Measurements from ENCODE around the gene OLAH. TPM values are rescaled to one million over a fixed set of nuclear protein-coding genes. Genes with fewer than 3 reads are reported as not detected.

OLAH gene
- total RNA-seq, 1 donor from 2014 or later: not detected

GRCh38 chr10:15027741-15028140 is 16.0 kb upstream of the OLAH start:
- H3K27ac Mint-ChIP-seq (ENCODE audit: unreplicated experiment): no peak overlapping the region
- no peak for FAIRE-seq

GRCh38 chr10:15035385-15036301 is 8.1 kb upstream of the OLAH start:
- no peak for FAIRE-seq
- Mint-ChIP-seq H3K36me3 (ENCODE audit: low read depth, unreplicated experiment) (no peaks in the 10 kb centered on the region), H3K4me3 (ENCODE audit: unreplicated experiment) (no peak overlapping the region), H3K27me3 (ENCODE audit: low read depth, unreplicated experiment) (peaks cover 8% of the 10 kb centered on the region), H3K27ac (ENCODE audit: unreplicated experiment) (no peak overlapping the region), H3K9me3 (ENCODE audit: unreplicated experiment) (peaks cover 2% of the 10 kb centered on the region), H3K4me1 (ENCODE audit: low read depth, unreplicated experiment) (peaks cover 5% of the 10 kb centered on the region)
- H3K4me1 ChIP-seq (ENCODE audit: insufficient read depth, low read length): no peaks in the 10 kb centered on the region
- no peak overlapping the region for H3K9ac ChIP-seq (ENCODE audit: low read length)
- peaks cover 9% of the 10 kb centered on the region for H3K27me3 ChIP-seq (ENCODE audit: insufficient read depth, low read length)
- H3K4me3 ChIP-seq (ENCODE audit: insufficient read depth, low read depth, low read length): no peak overlapping the region
- no peaks in the 10 kb centered on the region for H3K9me3 ChIP-seq (ENCODE audit: insufficient read depth, low read depth, low read length)
- no peaks in the 10 kb centered on the region for H3K79me2 ChIP-seq (ENCODE audit: insufficient read depth, low read length)
- TF ChIP-seq EZH2 (IDR thresholded peaks at IDR 0.05; ENCODE audit: insufficient read depth, low read length) (no peak), CTCF (IDR thresholded peaks at IDR 0.05; ENCODE audit: insufficient read depth, low read depth, low read length) (no peak)
- no peaks in the 10 kb centered on the region for H3K36me3 ChIP-seq (ENCODE audit: insufficient read depth, low read length)
- H3K4me2 ChIP-seq (ENCODE audit: low read length): no peak overlapping the region
- H2AFZ ChIP-seq (ENCODE audit: low read depth, low read length): peak overlapping the region; percentile 32
- H4K20me1 ChIP-seq (ENCODE audit: insufficient read depth, low read length): no peaks in the 10 kb centered on the region
- H3K27ac ChIP-seq (ENCODE audit: low read depth, low read length): no peak overlapping the region
- peak; percentile 57 for DNase-seq (ENCODE audit: low read depth)

More at GRCh38 chr10:15027741-15028140, 16.0 kb upstream of the OLAH start:
- Histone ChIP-seq H3K4me1 (ENCODE audit: insufficient read depth, low read length) (no peaks in the 10 kb centered on the region), H3K27ac (ENCODE audit: low read depth, low read length) (no peak overlapping the region), H4K20me1 (ENCODE audit: insufficient read depth, low read length) (no peaks in the 10 kb centered on the region), H3K4me3 (ENCODE audit: insufficient read depth, low read depth, low read length) (no peak overlapping the region), H3K4me2 (ENCODE audit: low read length) (no peak overlapping the region), H3K79me2 (ENCODE audit: insufficient read depth, low read length) (no peaks in the 10 kb centered on the region), H3K9ac (ENCODE audit: low read length) (no peak overlapping the region), H3K27me3 (ENCODE audit: insufficient read depth, low read length) (peaks cover 2% of the 10 kb centered on the region), H2AFZ (ENCODE audit: low read depth, low read length) (no peak overlapping the region), H3K36me3 (ENCODE audit: insufficient read depth, low read length) (no peaks in the 10 kb centered on the region), H3K9me3 (ENCODE audit: insufficient read depth, low read depth, low read length) (no peaks in the 10 kb centered on the region)
- no peak for DNase-seq (ENCODE audit: low read depth)
- no peaks in the 10 kb centered on the region for H3K36me3 Mint-ChIP-seq (ENCODE audit: low read depth, unreplicated experiment)
- TF ChIP-seq EZH2 (IDR thresholded peaks at IDR 0.05; ENCODE audit: insufficient read depth, low read length) (no peak), CTCF (IDR thresholded peaks at IDR 0.05; ENCODE audit: insufficient read depth, low read depth, low read length) (no peak)
- no peak overlapping the region for H3K4me3 Mint-ChIP-seq (ENCODE audit: unreplicated experiment)
- peaks cover 4% of the 10 kb centered on the region for H3K27me3 Mint-ChIP-seq (ENCODE audit: low read depth, unreplicated experiment)
- peaks cover 2% of the 10 kb centered on the region for H3K9me3 Mint-ChIP-seq (ENCODE audit: unreplicated experiment)
- peaks cover 8% of the 10 kb centered on the region for H3K4me1 Mint-ChIP-seq (ENCODE audit: low read depth, unreplicated experiment)

DNA sequence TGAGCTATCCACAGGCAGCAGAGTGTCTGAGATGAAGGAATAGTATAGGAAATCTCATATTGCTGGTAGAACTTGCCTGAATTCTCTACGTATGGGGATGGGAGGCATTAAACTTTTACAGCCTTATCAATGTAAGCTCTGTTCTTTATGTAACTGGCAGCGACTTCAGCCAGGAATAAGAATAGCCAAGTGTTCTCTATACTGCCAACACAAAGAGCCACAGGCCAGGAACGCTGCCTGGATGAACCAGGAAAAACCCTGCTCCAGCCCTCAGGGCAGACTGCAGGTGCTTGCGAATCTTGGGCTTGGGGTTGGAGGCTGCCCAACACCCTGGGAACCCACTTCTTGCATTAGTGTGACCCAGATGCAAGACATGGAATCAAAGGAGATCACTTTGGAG is 6.1 kb upstream of the OLAH start:
- no peaks in the 10 kb centered on the region for H3K36me3 Mint-ChIP-seq (ENCODE audit: low read depth, unreplicated experiment)
- FAIRE-seq: no peak
- DNase-seq (ENCODE audit: low read depth): no peak

More for the DNA sequence above, 6.1 kb upstream of the OLAH start:
- Histone ChIP-seq H3K4me1 (ENCODE audit: insufficient read depth, low read length) (no peaks in the 10 kb centered on the region), H4K20me1 (ENCODE audit: insufficient read depth, low read length) (no peaks in the 10 kb centered on the region), H3K27me3 (ENCODE audit: insufficient read depth, low read length) (peaks cover 9% of the 10 kb centered on the region), H3K79me2 (ENCODE audit: insufficient read depth, low read length) (no peaks in the 10 kb centered on the region), H3K36me3 (ENCODE audit: insufficient read depth, low read length) (no peaks in the 10 kb centered on the region), H3K9me3 (ENCODE audit: insufficient read depth, low read depth, low read length) (no peaks in the 10 kb centered on the region), H3K9ac (ENCODE audit: low read length) (no peak overlapping the region), H3K4me2 (ENCODE audit: low read length) (no peak overlapping the region), H3K27ac (ENCODE audit: low read depth, low read length) (no peak overlapping the region), H3K4me3 (ENCODE audit: insufficient read depth, low read depth, low read length) (no peak overlapping the region), H2AFZ (ENCODE audit: low read depth, low read length) (no peak overlapping the region)
- Mint-ChIP-seq H3K4me1 (ENCODE audit: low read depth, unreplicated experiment) (peaks cover 5% of the 10 kb centered on the region), H3K27ac (ENCODE audit: unreplicated experiment) (no peak overlapping the region), H3K27me3 (ENCODE audit: low read depth, unreplicated experiment) (peaks cover 8% of the 10 kb centered on the region), H3K4me3 (ENCODE audit: unreplicated experiment) (no peak overlapping the region), H3K9me3 (ENCODE audit: unreplicated experiment) (peaks cover 2% of the 10 kb centered on the region)
- no peak for TF ChIP-seq CTCF (IDR thresholded peaks at IDR 0.05; ENCODE audit: insufficient read depth, low read depth, low read length)
- TF ChIP-seq EZH2 (IDR thresholded peaks at IDR 0.05; ENCODE audit: insufficient read depth, low read length): no peak
